Measurements from ENCODE around the gene SPNS1. TPM values are rescaled to one million over a fixed set of nuclear protein-coding genes. Genes with fewer than 3 reads are reported as not detected.
A peak's percentile ranks its signal among the peaks of the same experiment; 100 is the strongest.

The SPNS1 gene
- total and polyA plus RNA-seq, 2 donors (not counting 1 experiment from before 2014, with no cell fraction given), result 36.4 to 47.6 TPM

DNA sequence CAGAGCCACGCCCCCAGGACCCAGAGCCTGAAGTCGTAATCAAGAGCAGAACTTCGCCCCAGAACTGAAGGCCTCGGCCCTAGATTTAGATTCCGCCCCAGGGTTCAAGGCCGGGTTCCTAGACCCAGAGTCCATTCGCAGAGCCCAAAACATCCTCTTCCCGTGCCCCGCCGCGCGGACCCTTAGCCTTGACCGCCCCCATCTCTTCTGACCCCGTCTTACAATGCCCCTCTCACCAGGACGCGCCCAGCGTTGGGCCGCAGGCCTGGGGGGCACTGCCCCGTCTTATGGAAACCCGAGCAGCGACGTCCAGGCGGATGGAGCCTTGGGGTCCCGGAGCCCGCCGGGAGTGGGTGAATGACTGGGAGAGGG, 37.8 kb upstream of the SPNS1 start:
- Histone ChIP-seq H3K36me3 (replicated peaks in 1 of 2; ENCODE audit: control extremely low read depth in 1 of 2, control insufficient read depth in 1 of 2, extremely low read depth in 1 of 2, insufficient read depth in 2 of 2, low read length in 1 of 2) (peaks cover 0 to 59% of the 10 kb centered on the region in 2 experiments), H3K27ac (ENCODE audit: low read length in 2 of 2) (peak overlapping the region; percentile 68 to 75), H3K4me1 (ENCODE audit: control insufficient read depth in 2 of 2, insufficient read depth in 2 of 2, low read length in 2 of 2) (peaks cover 42 to 54% of the 10 kb centered on the region in 2 donors), H3K4me2 (replicated peaks; ENCODE audit: low read depth, low read length, poor library complexity, severe bottlenecking) (peak overlapping the region; percentile 55), H3K27me3 (replicated peaks in 1 of 4; ENCODE audit: control extremely low read depth in 1 of 4, control insufficient read depth in 3 of 4, insufficient read depth in 4 of 4, low read length in 3 of 4) (no peaks in the 10 kb centered on the region), H3K9me3 (ENCODE audit: control extremely low read depth in 1 of 3, control insufficient read depth in 2 of 3, insufficient read depth in 1 of 3, low read length in 2 of 3) (peaks cover 0 to 8% (median 0%) of the 10 kb centered on the region in 3 donors), H4K20me1 (ENCODE audit: control insufficient read depth, insufficient read depth, low read length, poor library complexity, severe bottlenecking) (peaks cover 29% of the 10 kb centered on the region), H3K4me3 (ENCODE audit: control extremely low read depth in 1 of 5, extremely low read depth in 1 of 5, insufficient read depth in 1 of 5, low read depth in 2 of 5, low read length in 4 of 5) (peak overlapping the region in 1 of 5 experiments; percentile 12), H3K9ac (ENCODE audit: low read length) (no peak overlapping the region), H2AFZ (ENCODE audit: insufficient read depth, low read depth, low read length, poor library complexity, severe bottlenecking) (peak overlapping the region; percentile 40), H3K79me2 (ENCODE audit: control insufficient read depth, insufficient read depth, low read length) (peaks cover 80% of the 10 kb centered on the region)
- Mint-ChIP-seq H3K4me1 (peaks cover 56% of the 10 kb centered on the region), H3K9me3 (ENCODE audit: insufficient read depth) (no peaks in the 10 kb centered on the region), H3K27ac (peak overlapping the region; percentile 82), H3K4me3 (peak overlapping the region; percentile 74), H3K27me3 (no peaks in the 10 kb centered on the region)
- WGBS (ENCODE audit: insufficient coverage), result 73% methylated on average over 22 of the region's 26 CpGs
- TF ChIP-seq, protein P1, sequence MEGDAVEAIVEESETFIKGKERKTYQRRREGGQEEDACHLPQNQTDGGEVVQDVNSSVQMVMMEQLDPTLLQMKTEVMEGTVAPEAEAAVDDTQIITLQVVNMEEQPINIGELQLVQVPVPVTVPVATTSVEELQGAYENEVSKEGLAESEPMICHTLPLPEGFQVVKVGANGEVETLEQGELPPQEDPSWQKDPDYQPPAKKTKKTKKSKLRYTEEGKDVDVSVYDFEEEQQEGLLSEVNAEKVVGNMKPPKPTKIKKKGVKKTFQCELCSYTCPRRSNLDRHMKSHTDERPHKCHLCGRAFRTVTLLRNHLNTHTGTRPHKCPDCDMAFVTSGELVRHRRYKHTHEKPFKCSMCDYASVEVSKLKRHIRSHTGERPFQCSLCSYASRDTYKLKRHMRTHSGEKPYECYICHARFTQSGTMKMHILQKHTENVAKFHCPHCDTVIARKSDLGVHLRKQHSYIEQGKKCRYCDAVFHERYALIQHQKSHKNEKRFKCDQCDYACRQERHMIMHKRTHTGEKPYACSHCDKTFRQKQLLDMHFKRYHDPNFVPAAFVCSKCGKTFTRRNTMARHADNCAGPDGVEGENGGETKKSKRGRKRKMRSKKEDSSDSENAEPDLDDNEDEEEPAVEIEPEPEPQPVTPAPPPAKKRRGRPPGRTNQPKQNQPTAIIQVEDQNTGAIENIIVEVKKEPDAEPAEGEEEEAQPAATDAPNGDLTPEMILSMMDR (IDR thresholded peaks at IDR 0.05), result no peak
- no peak for TF ChIP-seq EZH2 (IDR thresholded peaks at IDR 0.05; ENCODE audit: borderline replicate concordance, insufficient read depth, low read depth, low read length, poor library complexity, severe bottlenecking)
- ChIA-PET POLR2A (interaction anchor here (0.8 to 3.8 kb wide), 4 partner anchors 8 to 114 kb away, joined by 3 to 26 read pairs (median 7); partner anchors contain the start of genes ATXN2L and RABEP2), CTCF (interaction anchor here (1.1 to 8.4 kb wide), 4 partner anchors 7 to 40 kb away, joined by 3 to 83 read pairs (median 10); partner anchors contain the start of gene RABEP2)
- DNase-seq (no peak), ATAC-seq (ENCODE audit: low read depth) (no peak)
- intact Hi-C loops (cut with micrococcal nuclease), result loop anchor here (2.0 kb wide), 1 partner anchor 14 kb away; no protein-coding TSS in a partner anchor

DNA sequence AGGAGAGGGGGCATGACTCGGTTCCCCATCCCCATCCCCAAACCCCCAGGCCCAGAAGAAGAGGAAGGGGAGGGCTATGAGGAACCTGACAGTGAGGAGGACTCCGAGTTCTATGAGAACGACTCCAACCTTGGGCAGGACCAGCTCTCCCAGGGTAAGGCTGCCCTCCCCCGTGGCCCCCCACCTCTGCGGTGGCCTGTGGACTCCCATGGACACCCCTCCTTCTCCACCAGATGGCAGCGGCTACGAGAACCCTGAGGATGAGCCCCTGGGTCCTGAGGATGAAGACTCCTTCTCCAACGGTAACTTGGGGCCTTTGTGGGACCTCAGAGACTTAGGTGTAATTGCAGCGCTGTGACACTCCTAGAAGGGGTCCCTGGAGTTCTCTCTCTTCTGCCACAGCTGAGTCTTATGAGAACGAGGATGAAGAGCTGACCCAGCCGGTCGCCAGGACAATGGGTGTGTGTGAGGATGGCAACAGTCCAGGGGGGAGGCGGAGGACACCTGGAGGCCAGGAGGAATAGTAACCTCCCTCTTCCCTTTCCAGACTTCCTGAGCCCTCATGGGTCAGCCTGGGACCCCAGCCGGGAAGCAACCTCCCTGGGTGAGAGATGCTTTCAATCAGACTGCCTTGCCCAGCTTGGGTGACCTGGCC, 37.2 kb upstream of the SPNS1 start:
- intact Hi-C loops (cut with micrococcal nuclease), result loop anchor here (2.0 kb wide), 1 partner anchor 15 kb away; no protein-coding TSS in a partner anchor
- Mint-ChIP-seq H3K27ac (peak overlapping the region; percentile 82), H3K9me3 (ENCODE audit: insufficient read depth) (no peaks in the 10 kb centered on the region), H3K4me1 (peaks cover 50% of the 10 kb centered on the region), H3K4me3 (no peak overlapping the region), H3K27me3 (no peaks in the 10 kb centered on the region)
- TF ChIP-seq, protein P1 (IDR thresholded peaks at IDR 0.05), result no peak
- TF ChIP-seq EZH2 (IDR thresholded peaks at IDR 0.05; ENCODE audit: borderline replicate concordance, insufficient read depth, low read depth, low read length, poor library complexity, severe bottlenecking), result no peak
- peak overlapping the region; percentile 55 for H3K4me2 ChIP-seq (replicated peaks; ENCODE audit: low read depth, low read length, poor library complexity, severe bottlenecking)
- H3K36me3 ChIP-seq (replicated peaks in 1 of 2; ENCODE audit: control extremely low read depth in 1 of 2, control insufficient read depth in 1 of 2, extremely low read depth in 1 of 2, insufficient read depth in 2 of 2, low read length in 1 of 2), result peaks cover 0 to 59% of the 10 kb centered on the region in 2 experiments
- H3K4me1 ChIP-seq (ENCODE audit: control insufficient read depth in 2 of 2, insufficient read depth in 2 of 2, low read length in 2 of 2), result peaks cover 41 to 49% of the 10 kb centered on the region in 2 donors
- 94% methylated on average over 9 of the region's 14 CpGs for WGBS (ENCODE audit: insufficient coverage)
- ATAC-seq (ENCODE audit: low read depth) (no peak), DNase-seq (no peak)
- no peak overlapping the region for H3K4me3 ChIP-seq (ENCODE audit: control extremely low read depth in 1 of 5, extremely low read depth in 1 of 5, insufficient read depth in 1 of 5, low read depth in 2 of 5, low read length in 4 of 5)
- peak overlapping the region in 1 of 2 donors; percentile 75 for H3K27ac ChIP-seq (ENCODE audit: low read length in 2 of 2)
- no peak overlapping the region for H3K9ac ChIP-seq (ENCODE audit: low read length)
- no peaks in the 10 kb centered on the region for H3K27me3 ChIP-seq (replicated peaks in 1 of 4; ENCODE audit: control extremely low read depth in 1 of 4, control insufficient read depth in 3 of 4, insufficient read depth in 4 of 4, low read length in 3 of 4)
- peaks cover 29% of the 10 kb centered on the region for H4K20me1 ChIP-seq (ENCODE audit: control insufficient read depth, insufficient read depth, low read length, poor library complexity, severe bottlenecking)
- CTCF ChIA-PET, result interaction anchor here (1.1 to 8.4 kb wide), 3 partner anchors 7 to 13 kb away, joined by 6 to 83 read pairs (median 14); partner anchors contain the start of gene RABEP2
- peaks cover 0 to 8% (median 0%) of the 10 kb centered on the region in 3 donors for H3K9me3 ChIP-seq (ENCODE audit: control extremely low read depth in 1 of 3, control insufficient read depth in 2 of 3, insufficient read depth in 1 of 3, low read length in 2 of 3)
- POLR2A ChIA-PET, result interaction anchor here (0.6 to 3.8 kb wide), 3 partner anchors 9 to 19 kb away, joined by 3 to 26 read pairs (median 3); partner anchors contain the start of gene RABEP2
- H2AFZ ChIP-seq (ENCODE audit: insufficient read depth, low read depth, low read length, poor library complexity, severe bottlenecking), result no peak overlapping the region
- peaks cover 75% of the 10 kb centered on the region for H3K79me2 ChIP-seq (ENCODE audit: control insufficient read depth, insufficient read depth, low read length)
